Stimulated activated effector memory CD8-positive, alpha-beta T cell treated with anti-CD3 and anti-CD28 coated beads, Interleukin-12 subunit alpha, Interleukin-12 subunit beta, amount 100 ng/mL, for 72 hours (primary cell): ENCODE measurements around the gene TREM1.
"Not testable (repeated sequence)": the region's sequence is repeated elsewhere in the genome, so short reads cannot be mapped to it uniquely, and the experiment has no call there.

Experiments
- ATAC-seq: fragments of 150-1000 bp; cut with Tn5 transposase; 2 replicates; pipeline ENCODE4 v1.10.0; 2021
- DNase-seq, 2 donors: peaks; one replicate each; pipeline ENCODE4 v3.0.0; 2021 to 2022; ENCODE audit warnings: low spot score in 2 of 2
- H3K27ac Mint-ChIP-seq: one replicate; pipeline ENCODE4 v1.8.0; 2022; ENCODE audit warnings: mild to moderate bottlenecking, mixed read lengths
- H3K36me3 Mint-ChIP-seq: one replicate; pipeline ENCODE4 v1.8.0; 2022; ENCODE audit warnings: mild to moderate bottlenecking, mixed read lengths
- H3K4me1 Mint-ChIP-seq: one replicate; pipeline ENCODE4 v1.8.0; 2022; ENCODE audit warnings: mixed read lengths
- H3K4me3 Mint-ChIP-seq: one replicate; pipeline ENCODE4 v1.8.0; 2022; ENCODE audit warnings: mild to moderate bottlenecking, mixed read lengths
- H3K9me3 Mint-ChIP-seq: one replicate; pipeline ENCODE4 v1.8.0; 2022; ENCODE audit warnings: mixed read lengths

Gene TREM1

DNA sequence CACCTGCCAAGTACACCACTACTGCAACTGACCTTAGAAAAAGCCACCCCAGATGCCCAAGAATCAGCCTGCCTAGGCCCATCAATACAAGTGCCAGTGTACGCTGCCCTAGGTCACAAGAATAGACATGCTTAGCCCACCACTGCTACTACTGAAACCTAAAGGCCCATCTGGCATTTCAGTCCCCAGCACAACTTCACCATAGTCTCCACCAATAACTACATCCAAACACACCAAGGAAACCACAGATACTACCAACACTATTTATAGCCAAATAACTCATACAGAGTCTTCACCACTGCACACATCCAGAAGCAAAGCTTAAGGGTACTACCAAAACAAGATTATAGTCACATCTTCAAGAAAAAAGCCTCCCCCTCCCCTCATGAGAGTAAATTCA lies 30.1 kb downstream of the TREM1 start:
- no peaks in the 10 kb centered on the region for H3K9me3 Mint-ChIP-seq
- no peaks in the 10 kb centered on the region for H3K36me3 Mint-ChIP-seq
- H3K27ac Mint-ChIP-seq, result no peak overlapping the region
- ATAC-seq (no peak), DNase-seq (no peak)
- no peak overlapping the region for H3K4me3 Mint-ChIP-seq
- H3K4me1 Mint-ChIP-seq, result peaks cover 8% of the 10 kb centered on the region

DNA sequence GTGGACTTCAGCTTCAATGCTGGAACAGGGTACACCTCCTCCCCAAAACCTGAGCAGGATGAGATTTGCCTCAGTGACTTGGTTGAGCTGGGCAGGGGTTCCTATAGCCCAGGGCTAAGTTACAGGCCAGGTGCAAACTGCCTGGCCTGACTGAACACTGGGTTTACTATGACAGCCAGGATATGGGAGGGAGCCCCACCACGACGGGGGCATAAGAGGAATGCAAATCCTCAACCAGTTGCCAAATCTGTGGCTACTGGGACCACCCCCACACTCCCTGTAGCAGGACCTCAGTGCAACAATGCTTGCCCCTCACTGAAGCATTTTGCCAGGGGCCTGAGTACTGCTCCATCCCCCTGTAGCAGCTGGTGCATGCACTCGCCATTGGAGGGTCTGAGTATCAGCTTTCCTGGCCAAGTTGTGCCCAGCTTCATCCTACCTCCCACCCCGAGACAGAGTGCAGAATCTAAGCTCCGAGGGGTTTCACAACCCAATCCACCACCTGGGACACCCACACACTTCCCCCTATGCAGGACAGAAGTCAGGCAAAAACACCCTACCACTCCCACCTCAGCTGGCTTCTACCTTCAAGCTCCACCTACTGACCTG lies 30.7 kb downstream of the TREM1 start:
- DNase-seq, result no peak
- Mint-ChIP-seq H3K27ac (no peak overlapping the region), H3K4me1 (peaks cover 8% of the 10 kb centered on the region), H3K9me3 (no peaks in the 10 kb centered on the region), H3K4me3 (no peak overlapping the region), H3K36me3 (no peaks in the 10 kb centered on the region)
- ATAC-seq, result no peak

DNA sequence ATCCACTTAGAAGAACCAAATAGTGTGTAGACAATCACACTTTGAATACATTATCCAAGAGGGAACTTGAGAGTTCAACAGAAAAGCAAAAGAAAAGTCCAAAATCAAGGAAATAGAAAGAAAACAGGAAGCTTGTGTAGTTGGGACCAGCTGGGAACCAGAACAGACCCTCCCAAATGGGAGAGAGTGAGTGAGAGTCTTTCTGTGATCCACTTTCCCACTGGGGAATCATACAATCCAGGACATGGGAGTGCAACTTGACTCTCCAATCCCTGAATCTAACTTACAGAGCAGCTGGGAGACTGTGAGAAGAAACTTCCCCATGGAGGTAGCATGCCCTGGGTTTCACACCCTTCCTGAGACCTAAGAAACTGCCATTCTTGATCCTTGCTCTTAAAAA lies 31.4 kb downstream of the TREM1 start:
- Mint-ChIP-seq H3K27ac (no peak overlapping the region), H3K9me3 (no peaks in the 10 kb centered on the region), H3K4me3 (no peak overlapping the region), H3K4me1 (peaks cover 8% of the 10 kb centered on the region), H3K36me3 (no peaks in the 10 kb centered on the region)
- ATAC-seq (no peak), DNase-seq (no peak)

DNA sequence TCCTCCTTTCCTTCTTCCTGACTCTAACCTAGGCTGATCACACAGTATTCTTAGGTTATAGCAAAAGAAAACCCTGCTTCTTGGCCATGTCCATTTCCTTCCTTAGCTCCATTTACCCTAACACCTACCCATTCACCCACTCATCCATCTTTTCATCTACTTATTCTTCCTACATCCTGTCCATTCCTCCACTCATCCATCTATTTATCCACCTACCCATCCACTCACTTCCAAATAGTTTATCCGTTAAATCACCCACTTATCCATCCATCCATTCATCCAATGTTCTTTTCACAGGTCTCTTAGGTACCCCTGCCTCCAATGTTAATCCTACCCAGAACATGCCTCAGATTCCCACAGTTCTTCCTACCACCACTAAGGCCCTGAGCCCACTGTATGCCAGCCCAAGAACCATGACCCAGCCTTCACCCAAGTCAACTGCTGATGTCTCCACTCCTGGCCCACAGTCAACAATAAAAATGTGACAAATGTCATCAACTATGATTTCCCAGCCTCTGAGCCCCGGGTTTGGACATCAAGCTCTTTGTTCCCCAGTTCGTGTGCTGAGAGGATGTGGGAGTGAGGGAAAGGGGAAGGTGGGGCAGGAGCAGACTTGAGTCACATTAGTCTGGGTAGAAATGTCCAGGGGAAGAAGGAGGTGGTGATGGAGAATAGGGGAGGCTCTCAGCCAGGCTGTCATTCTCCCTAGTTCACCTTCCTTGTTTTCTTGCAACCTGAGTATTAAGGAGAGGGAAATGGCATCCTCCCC lies 33.9 kb downstream of the TREM1 start:
- ATAC-seq, result no peak

DNA sequence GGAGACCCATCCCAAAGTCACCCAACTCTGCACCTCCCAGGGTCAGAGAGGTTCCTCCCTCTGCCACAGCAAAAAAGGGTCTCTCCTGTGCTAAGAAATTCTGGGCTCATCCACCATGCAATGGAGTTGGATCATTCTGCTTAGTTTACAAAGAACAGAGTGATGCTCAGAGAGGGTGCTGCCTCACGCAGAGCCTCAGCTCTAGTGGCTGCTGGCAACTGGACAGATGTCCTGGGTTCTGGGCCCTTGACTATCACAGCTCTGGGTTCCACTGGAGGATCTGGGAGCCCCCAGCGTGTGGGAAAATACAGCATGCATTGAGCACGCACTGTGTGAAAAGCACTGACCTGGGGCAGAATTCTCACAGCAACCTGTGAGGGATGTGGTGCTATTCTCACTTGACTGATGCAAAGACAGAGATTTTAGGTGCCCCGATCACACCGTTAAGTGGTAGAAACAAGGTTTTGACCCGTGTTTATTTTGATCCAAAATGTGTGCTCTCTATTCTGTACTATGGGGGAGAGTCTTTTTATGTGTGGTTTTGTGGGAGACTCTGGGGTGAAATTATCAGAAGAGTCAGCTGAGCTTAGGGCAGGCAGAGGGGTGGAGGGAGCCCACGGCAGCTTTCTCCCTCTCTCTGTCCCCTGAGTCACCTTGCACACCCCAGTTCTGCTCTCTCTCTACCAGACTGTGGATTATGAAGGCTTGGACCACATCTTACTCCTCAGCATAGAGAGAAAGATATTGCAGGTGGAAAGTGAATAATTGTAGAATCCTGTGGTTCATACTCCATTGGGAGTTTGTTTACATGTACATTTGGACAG lies 38.4 kb downstream of the TREM1 start:
- Mint-ChIP-seq H3K4me1 (peaks cover 13% of the 10 kb centered on the region), H3K27ac (no peak overlapping the region), H3K4me3 (no peak overlapping the region), H3K9me3 (no peaks in the 10 kb centered on the region), H3K36me3 (no peaks in the 10 kb centered on the region)
- ATAC-seq (peak; percentile 69), DNase-seq (no peak)

More for the DNA sequence above, 33.9 kb downstream of the TREM1 start:
- Mint-ChIP-seq H3K36me3 (no peaks in the 10 kb centered on the region), H3K27ac (no peak overlapping the region), H3K4me1 (peaks cover 18% of the 10 kb centered on the region), H3K9me3 (no peaks in the 10 kb centered on the region), H3K4me3 (no peak overlapping the region)
- no peak for DNase-seq

DNA sequence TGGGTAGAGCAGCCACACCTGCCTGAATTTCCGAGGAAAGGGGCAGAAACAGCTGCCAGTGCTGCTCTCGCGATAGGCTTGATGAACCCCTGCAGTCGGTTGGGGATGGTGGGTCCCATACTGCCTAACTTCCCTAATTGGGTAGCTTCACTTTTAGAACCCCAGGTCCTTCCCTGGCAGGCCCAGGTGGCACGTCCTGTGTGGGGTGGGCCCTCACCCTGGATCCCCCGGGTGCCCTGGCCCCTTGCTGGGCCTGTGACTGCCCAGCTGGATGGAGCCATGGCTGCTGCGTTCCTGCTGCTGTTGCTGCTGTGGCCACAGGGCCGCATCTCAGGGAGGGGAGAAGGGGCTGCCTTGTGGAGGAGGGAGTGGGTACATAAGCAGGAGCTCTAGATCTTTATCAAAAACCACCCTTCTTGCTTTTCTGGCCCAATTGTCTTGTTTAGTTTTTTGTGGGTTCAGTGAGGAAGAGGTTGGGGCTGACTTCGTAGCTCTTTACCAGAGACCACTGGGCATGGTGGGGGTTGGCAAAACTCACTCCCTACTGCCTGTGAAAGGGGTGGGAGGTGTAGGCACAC lies 39.1 kb downstream of the TREM1 start:
- no peaks in the 10 kb centered on the region for H3K36me3 Mint-ChIP-seq
- no peak overlapping the region for H3K27ac Mint-ChIP-seq
- no peak for ATAC-seq
- no peak overlapping the region for H3K4me3 Mint-ChIP-seq
- no peak for DNase-seq
- H3K4me1 Mint-ChIP-seq, result peaks cover 13% of the 10 kb centered on the region
- no peaks in the 10 kb centered on the region for H3K9me3 Mint-ChIP-seq

DNA sequence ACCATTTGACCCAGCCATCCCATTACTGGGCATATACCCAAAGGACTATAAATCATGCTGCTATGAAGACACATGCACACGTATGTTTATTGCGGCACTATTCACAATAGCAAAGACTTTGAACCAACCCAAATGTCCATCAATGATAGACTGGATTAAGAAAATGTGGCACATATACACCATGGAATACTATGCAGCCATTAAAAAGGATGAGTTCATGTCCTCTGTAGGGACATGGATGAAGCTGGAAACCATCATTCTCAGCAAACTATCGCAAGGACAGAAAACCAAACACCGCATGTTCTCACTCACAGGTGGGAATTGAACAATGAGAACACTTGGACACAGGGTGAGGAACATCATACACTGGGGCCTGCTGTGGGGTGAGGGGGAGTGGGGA lies 40.0 kb downstream of the TREM1 start:
- H3K27ac Mint-ChIP-seq, DNase-seq, H3K9me3 Mint-ChIP-seq, ATAC-seq, H3K4me3 Mint-ChIP-seq, H3K36me3 Mint-ChIP-seq: not testable (repeated sequence)
- peaks cover 13% of the 10 kb centered on the region for H3K4me1 Mint-ChIP-seq

DNA sequence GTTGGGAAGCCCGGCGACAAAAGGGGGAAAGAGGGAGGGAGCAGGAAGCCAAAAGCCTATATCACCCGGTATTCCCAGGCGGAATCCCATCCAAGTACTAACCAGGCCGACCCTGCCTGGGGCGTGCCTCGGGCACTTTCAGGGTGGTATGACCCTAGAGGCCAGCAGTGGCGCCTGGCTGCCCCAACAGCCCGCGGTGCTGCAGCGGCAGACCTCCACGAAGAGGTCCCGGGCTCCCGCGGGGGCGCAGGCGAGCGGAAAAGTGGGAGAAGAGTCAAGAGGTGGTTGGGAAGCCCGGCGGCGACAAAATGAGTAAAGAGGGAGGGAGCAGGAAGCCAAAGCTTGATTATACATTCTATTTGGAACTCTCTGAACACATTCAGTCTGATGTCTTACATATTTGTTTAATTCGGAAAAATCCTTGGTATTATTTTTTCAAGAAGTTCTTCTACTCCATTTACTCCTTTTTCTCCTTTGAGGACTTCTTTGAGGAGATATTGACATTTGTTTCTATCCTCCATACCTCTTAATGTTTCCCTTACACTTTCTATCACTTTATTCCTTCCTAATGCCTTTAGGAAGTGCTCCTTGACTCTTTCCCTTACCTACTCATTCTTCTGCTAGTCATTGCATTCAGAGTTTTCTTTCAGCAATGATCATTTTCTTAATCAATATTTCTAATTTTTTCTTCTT lies 46.9 kb downstream of the TREM1 start:
- Mint-ChIP-seq H3K4me1 (no peaks in the 10 kb centered on the region), H3K4me3 (no peak overlapping the region), H3K9me3 (no peaks in the 10 kb centered on the region), H3K36me3 (no peaks in the 10 kb centered on the region), H3K27ac (no peak overlapping the region)
- ATAC-seq (no peak), DNase-seq (no peak)

DNA sequence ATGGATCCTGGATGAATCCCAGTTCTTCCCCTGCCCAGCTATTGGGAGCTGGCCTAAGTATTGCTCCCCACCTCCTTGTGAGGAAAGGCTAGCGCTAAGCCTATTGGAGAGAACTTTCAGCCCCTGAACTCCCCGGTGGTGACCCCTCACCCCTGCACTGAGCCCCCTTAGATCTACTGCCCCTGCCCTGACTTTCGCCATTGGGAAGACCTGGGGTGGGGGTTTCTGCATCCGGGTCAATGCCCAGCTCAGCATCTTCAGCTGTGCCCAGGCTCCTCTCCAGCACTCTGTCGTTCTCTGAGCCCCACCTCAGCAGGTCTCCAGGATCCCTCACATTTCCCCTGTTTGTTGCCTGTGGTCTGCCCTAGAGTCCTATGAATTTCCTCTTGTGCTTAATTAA lies 49.4 kb downstream of the TREM1 start:
- H3K4me3 Mint-ChIP-seq, result no peak overlapping the region
- no peak for ATAC-seq
- DNase-seq, result no peak
- no peaks in the 10 kb centered on the region for H3K4me1 Mint-ChIP-seq
- no peaks in the 10 kb centered on the region for H3K36me3 Mint-ChIP-seq
- no peaks in the 10 kb centered on the region for H3K9me3 Mint-ChIP-seq
- H3K27ac Mint-ChIP-seq, result no peak overlapping the region

DNA sequence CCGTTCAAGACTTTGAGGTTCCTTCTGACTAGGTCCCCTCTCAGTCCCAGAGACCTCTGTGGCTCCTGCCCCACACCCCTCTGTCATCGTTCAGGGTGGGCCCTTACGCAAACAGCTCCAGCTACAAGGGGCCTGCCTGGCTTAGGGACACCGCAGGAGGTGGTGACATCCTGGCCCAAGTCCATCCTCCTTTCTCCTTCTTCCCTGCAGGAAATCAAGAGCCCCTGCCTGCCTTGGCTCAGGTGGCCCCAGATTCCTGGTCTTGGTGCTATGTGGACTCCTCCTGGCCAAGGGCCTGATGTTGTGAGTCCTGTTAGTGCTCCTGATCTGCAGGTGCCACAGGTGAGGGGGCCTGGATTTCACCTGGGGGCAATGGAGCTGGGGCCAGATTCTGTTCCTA lies 50.2 kb downstream of the TREM1 start:
- no peak overlapping the region for H3K4me3 Mint-ChIP-seq
- H3K4me1 Mint-ChIP-seq, result no peaks in the 10 kb centered on the region
- ATAC-seq (no peak), DNase-seq (no peak)
- no peaks in the 10 kb centered on the region for H3K9me3 Mint-ChIP-seq
- no peaks in the 10 kb centered on the region for H3K36me3 Mint-ChIP-seq
- H3K27ac Mint-ChIP-seq, result peak overlapping the region; percentile 12

DNA sequence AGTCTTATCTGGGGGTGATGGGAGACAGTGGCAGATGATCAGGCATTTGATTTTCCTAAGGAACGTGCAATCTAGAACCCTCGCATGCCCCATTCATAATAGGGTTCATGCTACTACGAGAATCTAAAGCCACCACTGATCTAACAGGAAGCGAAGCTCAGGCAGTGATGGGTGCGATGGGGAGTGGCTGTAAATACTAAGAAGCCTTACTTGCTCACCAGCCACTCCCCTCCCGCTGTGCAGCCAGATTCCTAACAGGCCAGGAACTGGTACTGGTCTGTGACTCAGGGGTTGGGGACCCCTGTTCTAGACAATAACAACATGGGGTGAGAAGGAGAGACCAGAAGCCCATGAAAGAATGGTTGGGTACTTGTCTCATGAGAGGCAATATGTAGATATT lies 53.8 kb downstream of the TREM1 start:
- ATAC-seq, result no peak
- Mint-ChIP-seq H3K27ac (no peak overlapping the region), H3K4me3 (no peak overlapping the region), H3K36me3 (no peaks in the 10 kb centered on the region), H3K4me1 (no peaks in the 10 kb centered on the region), H3K9me3 (no peaks in the 10 kb centered on the region)
- no peak for DNase-seq

DNA sequence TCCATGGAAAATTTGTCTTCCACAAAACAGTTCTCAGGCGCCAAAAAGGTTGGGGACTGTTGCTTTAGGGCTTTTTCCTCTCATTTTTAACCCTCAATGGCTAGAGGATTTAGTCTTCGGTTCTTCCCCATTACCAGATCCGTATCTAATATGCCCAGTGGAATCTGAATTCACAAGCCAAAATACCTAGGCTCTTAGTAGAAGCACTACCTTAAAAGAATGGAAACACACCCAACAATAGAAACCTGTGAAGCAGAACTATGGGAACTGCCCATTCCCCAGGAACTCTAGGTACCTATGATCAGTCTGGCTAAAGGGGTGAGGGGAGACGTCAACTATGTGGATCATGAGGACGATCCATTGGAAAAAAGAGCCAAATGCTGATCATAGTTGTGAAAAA lies 55.2 kb downstream of the TREM1 start:
- Mint-ChIP-seq H3K27ac (no peak overlapping the region), H3K4me3 (no peak overlapping the region), H3K4me1 (no peaks in the 10 kb centered on the region), H3K9me3 (no peaks in the 10 kb centered on the region), H3K36me3 (no peaks in the 10 kb centered on the region)
- ATAC-seq (no peak), DNase-seq (no peak)

DNA sequence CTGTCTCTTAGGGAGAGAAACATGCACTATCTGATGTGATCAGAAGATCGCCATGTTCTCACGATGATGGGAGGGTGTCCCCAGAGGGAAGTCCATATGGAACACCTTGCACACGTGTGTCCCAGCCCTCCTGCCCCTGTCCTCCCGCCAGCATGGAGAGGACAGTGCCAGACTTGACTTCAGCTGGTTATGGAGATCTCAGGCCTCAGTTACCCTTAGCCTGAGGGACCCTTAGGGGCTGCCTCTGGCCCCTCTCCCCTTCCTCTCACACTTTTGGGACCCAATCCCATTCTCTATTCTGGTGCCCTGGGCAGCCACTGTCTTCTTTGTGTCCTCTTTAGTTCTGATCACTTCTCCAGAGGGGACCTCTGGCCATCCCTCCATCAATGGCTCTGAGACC lies 56.8 kb downstream of the TREM1 start:
- H3K36me3 Mint-ChIP-seq, result no peaks in the 10 kb centered on the region
- H3K27ac Mint-ChIP-seq, result peak overlapping the region; percentile 24
- no peaks in the 10 kb centered on the region for H3K4me1 Mint-ChIP-seq
- DNase-seq, result no peak
- no peak overlapping the region for H3K4me3 Mint-ChIP-seq
- no peak for ATAC-seq
- H3K9me3 Mint-ChIP-seq, result no peaks in the 10 kb centered on the region

DNA sequence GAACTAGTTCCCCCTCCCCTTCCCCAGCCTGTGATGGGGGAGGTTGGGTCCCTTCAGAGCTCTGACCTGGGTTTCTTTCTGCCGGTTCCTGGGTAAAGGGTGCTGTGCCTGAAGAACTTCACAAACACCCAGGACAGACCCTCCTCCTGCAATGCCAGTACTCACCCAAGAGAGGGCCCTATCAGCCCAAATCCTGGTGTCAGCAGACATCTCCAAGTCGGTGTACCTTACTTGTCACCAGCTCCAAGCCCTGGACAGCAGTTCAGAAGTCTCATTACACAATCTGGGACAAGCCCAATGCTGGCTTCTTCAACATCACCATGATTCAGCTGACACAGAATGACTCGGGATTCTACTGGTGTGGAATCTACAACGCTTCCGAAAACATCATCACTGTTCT lies 57.9 kb downstream of the TREM1 start:
- DNase-seq (no peak), ATAC-seq (no peak)
- Mint-ChIP-seq H3K9me3 (no peaks in the 10 kb centered on the region), H3K4me3 (no peak overlapping the region), H3K36me3 (no peaks in the 10 kb centered on the region), H3K4me1 (no peaks in the 10 kb centered on the region), H3K27ac (peak overlapping the region; percentile 24)

DNA sequence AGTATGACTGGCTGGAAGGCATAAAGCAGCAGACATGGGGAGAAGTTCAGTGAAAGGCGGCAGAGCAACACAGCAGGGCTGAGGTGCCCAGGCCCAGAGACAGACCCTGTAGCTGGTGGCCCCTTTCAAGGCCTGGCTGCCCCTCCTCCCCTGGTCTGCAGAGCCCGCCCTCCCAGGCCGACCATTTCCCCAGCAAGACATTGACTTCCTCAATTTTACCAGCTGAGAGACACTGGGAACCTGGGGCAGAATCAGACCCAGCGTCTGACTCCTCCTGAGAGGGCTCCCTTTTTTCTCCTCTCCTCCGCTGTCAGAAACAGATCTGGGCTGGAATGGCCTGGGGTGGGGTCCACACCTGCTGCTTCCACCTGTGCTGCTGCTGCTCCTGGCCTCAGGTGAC lies 58.4 kb downstream of the TREM1 start, which contains the start of gene TREML4:
TSS of gene TREML4 (plus strand) at position 254 of the 400 bp plus-strand sequence. CDS start at position 333, 79 bp downstream.
- DNase-seq (no peak), ATAC-seq (no peak)
- peak within 1 kb of the TSS; percentile 24 for H3K27ac Mint-ChIP-seq
- H3K4me3 Mint-ChIP-seq, result no peak within 1 kb of the TSS
- H3K36me3 Mint-ChIP-seq, result no peaks in the 10 kb centered on the region
- H3K4me1 Mint-ChIP-seq, result no peaks in the 10 kb centered on the region
- H3K9me3 Mint-ChIP-seq, result no peaks in the 10 kb centered on the region
